ENCODE measurements around the gene GATAD2A. TPM values are rescaled to one million over a fixed set of nuclear protein-coding genes. Genes with fewer than 3 reads are reported as not detected.
"Not testable (repeated sequence)": the region's sequence is repeated elsewhere in the genome, so short reads cannot be mapped to it uniquely, and the experiment has no call there.

The GATAD2A gene
- polyA plus RNA-seq, 1 experiment, result 24.2 TPM

GRCh38 chr19:19388568-19389555 lies 16.6 kb upstream of the GATAD2A start:
- no peak for TF ChIP-seq CTCF (IDR thresholded peaks at IDR 0.05; ENCODE audit: insufficient read depth, low read depth, low read length)
- ChIA-PET CTCF (interaction anchor here (2.4 kb wide), 1 partner anchor 101 kb away, joined by 10 read pairs; no protein-coding TSS in a partner anchor), POLR2A (interaction anchor here (0.6 kb wide), 1 partner anchor 96 kb away, joined by 7 read pairs; no protein-coding TSS in a partner anchor)
- H3K36me3 ChIP-seq (ENCODE audit: control insufficient read depth, insufficient read depth, low read length), result no peaks in the 10 kb centered on the region
- no peak overlapping the region for H3K4me3 ChIP-seq (ENCODE audit: low read depth, low read length)
- DNase-seq (ENCODE audit: low read depth), result no peak
- H3K27me3 ChIP-seq (ENCODE audit: control insufficient read depth, insufficient read depth, low read length), result no peaks in the 10 kb centered on the region

- POLR2A ChIA-PET; H3K36me3 ChIP-seq (ENCODE audit: control insufficient read depth, insufficient read depth, low read length); H3K27me3 ChIP-seq (ENCODE audit: control insufficient read depth, insufficient read depth, low read length); H3K4me3 ChIP-seq (ENCODE audit: low read depth, low read length); DNase-seq (ENCODE audit: low read depth): not testable (repeated sequence)
- CTCF ChIA-PET, result interaction anchor here (2.4 kb wide), 1 partner anchor 101 kb away, joined by 10 read pairs; no protein-coding TSS in a partner anchor
Measured at GRCh38 chr19:19389683-19390082, 15.8 kb upstream of the GATAD2A start.

- H3K27me3 ChIP-seq (ENCODE audit: control insufficient read depth, insufficient read depth, low read length); CTCF ChIA-PET: not testable (repeated sequence)
Measured at GRCh38 chr19:19394333-19394732, 11.1 kb upstream of the GATAD2A start.

GRCh38 chr19:19399733-19400433 lies 5.6 kb upstream of the GATAD2A start:
- DNase-seq (ENCODE audit: low read depth), result no peak
- POLR2A ChIA-PET, result no interaction called here
- Histone ChIP-seq H3K4me3 (ENCODE audit: low read depth, low read length) (no peak overlapping the region), H3K36me3 (ENCODE audit: control insufficient read depth, insufficient read depth, low read length) (no peaks in the 10 kb centered on the region), H3K27me3 (ENCODE audit: control insufficient read depth, insufficient read depth, low read length) (no peaks in the 10 kb centered on the region)
- CTCF ChIA-PET, result interaction anchor here (1.0 to 1.6 kb wide), 2 partner anchors 76 to 90 kb away, joined by 3 read pairs; no protein-coding TSS in a partner anchor
- TF ChIP-seq CTCF (IDR thresholded peaks at IDR 0.05; ENCODE audit: insufficient read depth, low read depth, low read length), result no peak

More at GRCh38 chr19:19394333-19394732, 11.1 kb upstream of the GATAD2A start:
- POLR2A ChIA-PET; H3K36me3 ChIP-seq (ENCODE audit: control insufficient read depth, insufficient read depth, low read length); DNase-seq (ENCODE audit: low read depth); H3K4me3 ChIP-seq (ENCODE audit: low read depth, low read length): not testable (repeated sequence)

- no peaks in the 10 kb centered on the region for H3K27me3 ChIP-seq (ENCODE audit: control insufficient read depth, insufficient read depth, low read length)
- TF ChIP-seq CTCF (IDR thresholded peaks at IDR 0.05; ENCODE audit: insufficient read depth, low read depth, low read length), result no peak
- DNase-seq (ENCODE audit: low read depth), result no peak
- CTCF ChIA-PET, result interaction anchor here (0.9 to 1.7 kb wide), 4 partner anchors 8 to 87 kb away, joined by 3 to 5 read pairs (median 3); no protein-coding TSS in a partner anchor
- POLR2A ChIA-PET, result no interaction called here
- H3K4me3 ChIP-seq (ENCODE audit: low read depth, low read length), result no peak overlapping the region
- H3K36me3 ChIP-seq (ENCODE audit: control insufficient read depth, insufficient read depth, low read length), result no peaks in the 10 kb centered on the region
Measured at GRCh38 chr19:19402656-19403372, 2.7 kb upstream of the GATAD2A start.
